Daoy (cell line): ENCODE measurements around the gene GNAL. TPM values are rescaled to one million over a fixed set of nuclear protein-coding genes. Genes with fewer than 3 reads are reported as not detected.
"Not testable (repeated sequence)": the region's sequence is repeated elsewhere in the genome, so short reads cannot be mapped to it uniquely, and the experiment has no call there.

Experiments
- DNase-seq: peaks from one replicate; pipeline ENCODE4 v3.0.0-alpha.2; 2015; ENCODE audit warnings: low read depth
- total RNA-seq: library from RNA; depleted of rRNA; stranded (reverse); fragments of >200 nt; shearing (Covaris generic); gene quantifications from 2 replicates; pipeline ENCODE4 v1.2.3, GENCODE V29; 2014; rRNA removed

Gene GNAL
- total RNA-seq, 1 experiment from 2014 or later = 0.97 TPM

GRCh38 chr18:11906926-11907874 is 218.1 kb downstream of the GNAL start:
- DNase-seq = no peak

DNA sequence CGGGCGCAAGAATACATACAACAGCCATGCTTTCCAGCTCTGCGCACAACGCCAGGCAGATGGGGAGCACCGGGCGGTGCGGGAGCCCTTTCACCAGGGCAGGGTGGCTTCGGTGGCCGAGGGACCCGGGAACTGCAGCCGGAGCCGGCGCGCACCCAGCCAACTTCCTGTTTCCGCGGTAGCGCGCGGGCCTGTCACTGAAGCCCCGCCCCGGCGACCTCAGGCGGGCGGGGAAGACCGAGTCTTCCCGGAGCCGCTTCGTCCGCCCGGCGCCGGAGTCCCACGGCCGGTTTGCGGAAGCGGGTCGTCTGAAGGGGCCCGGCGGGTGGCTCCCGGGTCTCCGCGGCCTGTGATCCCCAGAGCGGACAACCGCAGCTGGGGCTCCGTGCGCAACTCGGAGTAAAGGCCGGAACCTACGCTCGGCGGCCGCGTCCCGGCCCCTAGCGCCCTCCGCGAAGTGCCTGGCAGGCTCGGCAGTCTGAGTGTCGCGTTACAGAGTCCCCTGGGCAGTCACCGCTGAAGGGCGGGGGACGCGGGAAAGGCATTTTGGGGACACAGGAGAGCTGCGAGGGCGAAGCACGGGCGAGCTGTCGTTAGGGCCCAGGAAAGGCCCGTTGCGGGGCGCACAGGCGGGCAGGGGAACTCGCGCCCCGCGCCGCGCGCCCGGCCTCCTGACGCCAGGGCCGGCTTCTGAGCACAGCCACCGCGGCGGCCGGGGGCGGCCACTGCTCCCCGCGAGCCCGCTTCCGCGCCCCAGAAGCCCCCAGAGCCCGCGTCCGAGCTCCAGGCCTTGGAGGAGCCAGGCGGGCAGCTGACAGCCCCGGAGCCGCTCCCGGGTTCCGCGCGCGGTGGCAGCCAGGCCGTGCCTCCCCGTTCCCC is 219.4 kb downstream of the GNAL start, which contains the start of gene MPPE1:
Gene MPPE1 (minus strand): TSS at position 136 of the 879 bp plus-strand sequence. CDS start 11,053 bp downstream, outside the sequence.
- DNase-seq = peak; percentile 88

GRCh38 chr18:11909061-11909455 is 220.0 kb downstream of the GNAL start:
- DNase-seq = no peak

DNA sequence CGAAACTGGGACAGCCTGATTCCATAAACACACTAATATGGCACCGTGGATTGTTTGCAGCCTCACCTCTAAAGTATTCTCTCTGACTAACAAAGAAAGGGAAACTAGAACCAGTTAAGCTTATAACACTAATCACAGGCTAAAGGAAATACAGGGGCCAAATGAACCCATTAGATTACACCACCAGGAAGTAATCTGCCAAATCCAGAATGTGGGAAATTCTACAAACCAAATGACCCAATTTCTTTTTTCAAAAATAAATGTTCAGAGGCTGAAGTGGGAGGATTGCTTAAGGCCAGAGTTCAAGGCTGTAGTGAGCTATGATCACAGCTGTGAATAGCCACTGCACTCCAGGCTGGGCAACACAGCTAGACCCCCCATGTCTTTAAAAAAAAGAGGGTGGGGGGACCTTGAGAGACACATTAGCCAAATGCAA is 220.5 kb downstream of the GNAL start:
- peak; percentile 33 for DNase-seq

DNA sequence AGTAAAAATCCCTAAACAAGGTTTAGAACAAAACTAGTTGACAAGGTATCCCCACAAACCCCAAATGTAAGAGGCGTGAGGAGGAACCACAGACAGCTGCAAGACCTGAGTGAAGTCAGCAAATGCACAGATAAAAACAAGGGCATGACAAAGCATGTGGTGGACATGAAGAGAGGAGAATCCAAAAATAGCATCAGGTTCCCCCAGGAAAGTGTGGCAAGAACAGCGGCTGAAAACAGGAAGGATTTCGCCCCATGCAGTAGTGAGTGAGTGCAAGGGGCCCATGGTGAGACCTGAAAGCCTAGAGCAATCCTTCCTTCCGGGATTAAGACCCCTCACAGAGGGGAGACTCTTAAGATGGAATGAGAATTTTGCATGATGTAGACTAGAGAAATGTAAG is 227.8 kb downstream of the GNAL start:
- not testable (repeated sequence) for DNase-seq

DNA sequence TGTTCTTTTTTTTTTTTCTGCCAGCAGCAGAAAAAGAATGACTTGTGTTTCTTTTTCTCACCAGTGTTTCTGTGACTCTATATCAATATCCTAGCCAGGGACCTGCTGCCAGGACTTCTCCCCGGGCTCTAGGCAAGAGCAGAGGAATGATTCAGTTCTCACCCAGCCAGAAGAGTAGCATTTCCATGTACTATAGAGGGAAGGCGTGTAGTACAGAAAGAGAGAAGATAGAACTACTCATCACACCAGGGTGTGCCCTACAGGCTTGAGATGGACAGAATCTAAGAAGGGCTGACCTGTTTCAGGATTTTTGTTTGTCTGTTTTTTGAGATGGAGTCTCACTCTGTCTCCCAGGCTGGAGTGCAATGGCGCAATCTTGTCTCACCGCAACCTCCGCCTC is 230.5 kb downstream of the GNAL start:
- DNase-seq = not testable (repeated sequence)

- DNase-seq = no peak
These were observed 234.4 kb downstream of the GNAL start for GRCh38 chr18:11923450-11923849.

DNA sequence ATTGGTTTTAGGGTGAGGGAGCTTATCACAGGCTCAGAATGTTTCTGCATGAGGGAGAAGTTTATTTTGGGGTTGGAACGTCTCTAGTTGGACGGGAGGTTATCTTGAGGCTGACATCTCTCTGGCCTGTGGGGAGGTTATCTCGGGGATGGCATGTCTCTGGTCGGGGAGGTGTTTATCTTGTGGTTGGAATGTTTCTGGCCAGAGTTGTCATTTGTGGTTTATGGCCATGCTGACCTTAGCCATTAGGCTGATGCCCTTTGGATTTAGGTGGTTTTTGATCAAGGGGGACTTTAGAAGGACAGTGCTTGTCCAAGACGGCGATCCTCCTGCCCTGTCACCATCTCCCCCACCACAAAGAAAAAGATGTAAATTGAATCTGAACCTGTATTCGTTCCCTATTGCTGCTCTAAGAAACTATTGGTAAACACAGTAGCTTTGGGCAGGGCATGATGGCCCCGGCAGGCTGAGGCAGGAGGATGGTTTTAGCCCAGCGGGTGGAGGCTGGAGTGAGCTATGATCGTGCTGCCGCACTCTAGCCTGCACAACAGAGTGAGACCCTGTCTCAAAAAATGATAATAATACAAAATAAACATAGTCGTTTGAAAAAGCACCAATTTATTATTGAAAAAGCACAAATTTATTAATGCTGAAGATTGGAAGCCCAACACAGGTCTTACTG is 236.9 kb downstream of the GNAL start:
- DNase-seq = no peak

DNA sequence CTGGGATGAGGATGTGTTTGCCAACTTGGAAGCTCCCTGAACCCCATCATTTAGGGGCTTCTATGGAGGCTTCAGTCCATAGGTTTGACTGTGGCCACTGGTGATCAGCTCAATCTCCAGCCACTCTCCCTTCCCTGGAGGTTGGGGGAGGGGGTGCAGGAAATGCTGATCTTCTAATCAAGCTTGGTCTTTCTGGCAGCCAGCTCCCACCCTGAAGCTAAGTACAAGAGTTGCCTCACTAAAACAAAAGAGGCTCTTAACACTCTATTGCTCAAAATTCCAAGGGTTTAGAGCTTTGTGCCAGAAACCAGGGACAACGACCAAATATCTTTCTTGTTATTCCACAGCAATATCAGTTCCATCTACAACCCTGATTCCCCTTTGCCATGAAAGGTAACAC is 238.4 kb downstream of the GNAL start:
- DNase-seq = no peak

DNA sequence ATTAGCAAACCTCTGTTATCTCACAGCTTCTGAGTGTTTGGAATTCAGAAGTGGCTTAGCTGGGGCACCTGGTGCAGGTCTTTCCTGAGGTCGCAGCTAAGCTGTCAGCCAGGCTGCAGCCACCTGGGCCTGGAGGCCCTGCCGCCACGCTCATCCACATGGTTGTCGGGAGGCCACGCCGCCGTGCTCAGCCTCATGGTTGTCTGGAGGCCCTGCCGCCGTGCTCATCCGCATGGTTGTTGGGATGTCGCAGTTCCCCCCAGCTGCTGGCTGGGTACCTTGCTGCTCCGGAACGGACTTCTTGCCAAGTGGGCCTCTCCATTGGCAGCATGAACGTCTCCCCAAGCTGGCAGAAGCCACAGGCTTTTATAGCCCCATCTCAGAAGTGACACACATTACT is 243.3 kb downstream of the GNAL start:
- no peak for DNase-seq

Other genes with a start within 250 kb of the GNAL start
- not detected in 2 replicates for gene SLC35G4, start 79.7 kb upstream of the GNAL start, total RNA-seq
- 35.8 and 39.9 TPM in 2 replicates for gene CHMP1B, start 162.1 kb downstream of the GNAL start, total RNA-seq
- 9.5 and 10.5 TPM in 2 replicates for gene MPPE1, start 219.1 kb downstream of the GNAL start, total RNA-seq